NCI-H2081 treated with DMSO at 0.1 percent for 48 hours (cell line): ENCODE results near the gene PEX7.
A peak's percentile ranks its signal among the peaks of the same experiment; 100 is the strongest.
"Not testable (repeated sequence)": the region's sequence is repeated elsewhere in the genome, so short reads cannot be mapped to it uniquely, and the experiment has no call there.

Source experiments
- DNase-seq: peaks from one replicate; lab custom pipeline; 2025; lab: John Stamatoyannopoulos, UW

PEX7 gene

DNA sequence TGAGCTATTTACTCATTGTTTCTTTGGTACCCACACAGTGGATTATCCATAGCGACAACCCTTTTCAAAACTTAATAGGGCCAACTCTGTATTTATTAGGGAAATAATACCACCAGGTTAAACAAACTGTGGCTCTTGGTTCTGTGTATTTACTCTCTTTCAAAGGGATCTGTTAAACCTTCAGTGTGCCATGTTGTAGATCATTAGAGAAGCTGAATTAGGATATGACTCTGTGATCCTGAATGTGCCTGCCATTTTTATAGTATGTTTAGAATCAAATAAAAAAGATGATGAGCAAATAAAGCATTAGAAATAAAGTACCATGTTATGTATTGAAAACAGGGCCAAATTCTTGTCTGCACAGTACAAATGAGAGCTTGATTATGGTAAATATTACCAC, 74.7 kb downstream of the PEX7 start:
- peak; percentile 8 for DNase-seq

DNA sequence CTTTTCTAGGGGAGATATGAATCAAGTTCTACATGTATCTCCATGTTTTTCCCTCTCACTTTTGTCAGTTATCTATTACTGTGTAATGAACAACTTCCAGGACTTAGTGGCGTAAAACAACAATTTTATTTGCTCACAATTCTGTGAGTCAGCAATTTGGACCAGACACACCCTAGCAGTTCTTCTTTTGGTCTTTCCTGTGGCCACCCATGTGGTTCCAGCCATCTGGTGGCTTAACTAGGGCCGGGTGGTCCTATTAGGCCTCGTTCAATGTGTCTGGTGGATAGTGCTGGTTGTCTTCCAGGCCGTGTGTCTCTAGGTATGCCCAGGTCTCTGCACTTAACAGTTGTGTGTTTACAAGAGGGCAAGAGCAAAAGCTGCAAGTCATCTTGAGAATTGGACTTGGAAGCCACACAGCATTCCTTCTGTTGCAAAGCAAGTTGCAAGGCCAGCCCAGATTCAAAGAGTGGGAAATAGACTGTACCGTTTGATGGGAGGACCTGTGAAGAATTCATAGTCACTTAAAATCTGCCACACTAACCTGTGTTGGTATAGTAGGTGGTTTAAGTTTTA, 78.9 kb downstream of the PEX7 start:
- DNase-seq, result no peak

DNA sequence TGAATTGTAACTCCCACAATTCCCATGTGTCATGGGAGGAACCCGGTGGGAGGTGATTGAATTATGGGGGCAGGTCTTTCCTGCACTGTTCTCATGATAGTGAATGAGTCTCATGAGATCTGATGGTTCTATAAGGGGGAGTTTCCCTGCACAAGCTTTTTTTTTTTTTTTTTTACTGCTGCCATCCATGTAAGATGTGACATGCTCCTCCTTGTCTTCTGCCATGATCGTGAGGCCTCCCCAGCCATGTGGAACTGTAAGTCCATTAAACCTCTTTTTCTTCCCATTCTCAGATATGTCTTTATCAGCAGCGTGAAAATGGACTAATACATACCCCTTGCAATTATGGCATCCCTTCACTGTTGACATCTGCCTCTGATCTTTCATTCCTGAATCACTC, 82.1 kb downstream of the PEX7 start:
- not testable (repeated sequence) for DNase-seq

DNA sequence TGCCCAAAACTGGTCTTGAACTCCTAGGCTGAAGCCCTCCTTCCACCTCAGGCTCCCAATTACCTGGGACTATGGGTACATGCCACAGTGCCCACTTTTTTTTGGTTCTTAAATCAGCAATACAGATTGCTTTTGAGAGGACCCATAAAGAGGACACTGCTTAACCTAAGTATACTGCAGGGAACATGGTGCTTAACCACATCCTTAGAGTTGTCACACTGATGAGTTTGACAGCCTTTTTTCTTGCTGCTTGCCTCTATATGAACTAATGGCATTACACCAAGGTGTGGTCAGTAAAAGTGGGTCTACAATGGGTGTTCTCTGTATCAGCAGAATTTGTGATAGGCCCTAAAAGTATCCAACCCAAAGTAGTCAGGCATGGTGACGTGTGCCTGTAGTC, 92.6 kb downstream of the PEX7 start:
- no peak for DNase-seq

DNA sequence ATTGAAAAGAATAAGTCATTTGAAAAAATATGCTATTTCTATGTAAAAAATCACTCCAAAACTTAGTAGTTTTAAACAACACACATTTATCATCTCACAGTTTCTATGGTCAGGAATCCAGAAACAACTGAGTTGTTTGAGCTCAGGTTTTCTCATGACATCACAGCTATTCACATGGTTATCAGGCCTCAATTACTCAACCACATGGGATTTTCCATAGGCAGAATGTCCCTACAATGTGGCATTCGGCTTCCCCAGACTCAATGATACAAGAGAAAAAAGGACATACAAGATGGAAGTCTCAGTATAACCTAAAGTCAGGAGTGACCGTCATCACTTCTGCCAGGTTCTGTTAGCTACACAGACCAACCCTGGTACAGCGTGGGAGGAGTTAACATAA, 96.3 kb downstream of the PEX7 start:
- DNase-seq, result no peak

DNA sequence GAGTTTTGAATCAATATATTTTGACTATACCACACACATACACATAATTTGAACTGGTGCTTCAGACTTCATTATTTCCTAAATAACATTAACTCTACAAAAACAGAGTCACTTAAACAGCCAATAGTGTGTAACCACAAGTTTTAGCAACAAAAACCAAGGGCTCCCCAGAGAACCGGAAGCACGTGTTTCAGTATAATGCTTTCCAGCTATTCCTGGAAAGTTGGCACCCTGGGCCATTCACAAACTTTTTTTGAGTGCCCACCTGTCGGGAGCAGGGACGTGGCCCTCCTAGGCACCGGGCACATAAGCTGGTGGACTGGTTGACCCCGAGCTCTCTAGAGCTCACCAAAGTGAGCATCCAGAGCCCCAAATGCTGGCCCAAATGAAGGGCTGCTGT, 97.8 kb downstream of the PEX7 start:
- DNase-seq, result no peak

DNA sequence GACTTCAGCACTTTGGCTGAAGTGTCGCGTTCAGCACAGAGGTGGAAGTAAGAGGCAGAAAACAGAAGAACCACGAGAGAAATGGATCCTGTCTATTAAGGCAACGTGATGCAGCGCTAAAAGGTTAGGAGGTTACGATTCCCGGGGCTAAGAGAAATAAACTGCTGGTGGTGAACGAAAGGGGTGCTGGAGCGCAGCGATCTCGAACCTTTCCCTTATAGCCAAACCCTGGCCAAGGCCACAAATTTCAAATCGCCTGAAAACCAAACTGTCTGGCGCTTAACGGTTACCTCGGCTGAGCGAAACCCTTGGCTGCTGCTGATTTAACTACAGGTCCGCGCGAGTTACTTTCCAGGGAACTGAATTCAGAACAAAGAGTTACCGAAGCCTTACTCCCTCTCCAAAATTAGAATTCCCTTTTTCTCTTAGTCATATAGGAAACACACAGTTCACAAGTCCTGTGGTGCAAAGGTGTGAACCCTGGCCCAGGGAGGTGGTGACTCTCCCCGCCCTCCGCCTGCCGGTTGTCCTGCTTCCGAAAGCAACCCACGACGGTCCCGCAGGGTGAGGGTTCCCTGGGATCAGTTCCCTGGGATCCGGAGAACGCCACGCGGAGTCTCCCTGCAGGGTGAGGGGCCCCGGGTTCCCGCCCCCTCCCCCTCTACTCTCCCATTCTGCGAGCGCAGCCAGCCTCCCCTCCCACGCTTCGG, 98.4 kb downstream of the PEX7 start:
- DNase-seq, result no peak

DNA sequence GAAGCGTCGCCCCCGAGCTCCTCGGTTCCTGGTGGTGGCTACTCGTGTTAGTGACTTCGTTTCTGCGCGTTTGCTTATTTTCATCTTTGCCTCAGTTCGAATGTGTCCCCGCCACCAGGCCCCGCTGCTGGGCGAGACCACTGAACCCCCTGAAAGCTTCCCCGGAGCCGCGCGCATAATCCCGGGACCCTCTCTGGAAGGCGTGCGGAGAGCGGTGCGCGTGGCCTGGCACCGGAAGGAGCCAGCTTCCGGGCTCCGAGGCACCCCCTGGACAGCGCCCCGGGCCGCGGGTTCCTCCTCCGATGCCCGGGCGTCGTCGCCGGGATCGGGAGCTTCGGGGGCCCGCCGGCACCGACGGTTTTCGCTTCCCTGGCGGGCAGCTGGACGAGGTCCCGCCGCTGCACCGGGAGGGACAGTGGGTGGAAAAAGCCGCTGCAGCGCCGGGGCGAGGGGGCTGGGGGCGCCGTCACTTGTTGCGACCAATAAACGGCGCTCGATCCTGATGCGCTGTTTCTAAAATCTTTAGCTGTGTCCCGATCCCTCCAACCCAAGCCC, 99.1 kb downstream of the PEX7 start:
- no peak for DNase-seq

DNA sequence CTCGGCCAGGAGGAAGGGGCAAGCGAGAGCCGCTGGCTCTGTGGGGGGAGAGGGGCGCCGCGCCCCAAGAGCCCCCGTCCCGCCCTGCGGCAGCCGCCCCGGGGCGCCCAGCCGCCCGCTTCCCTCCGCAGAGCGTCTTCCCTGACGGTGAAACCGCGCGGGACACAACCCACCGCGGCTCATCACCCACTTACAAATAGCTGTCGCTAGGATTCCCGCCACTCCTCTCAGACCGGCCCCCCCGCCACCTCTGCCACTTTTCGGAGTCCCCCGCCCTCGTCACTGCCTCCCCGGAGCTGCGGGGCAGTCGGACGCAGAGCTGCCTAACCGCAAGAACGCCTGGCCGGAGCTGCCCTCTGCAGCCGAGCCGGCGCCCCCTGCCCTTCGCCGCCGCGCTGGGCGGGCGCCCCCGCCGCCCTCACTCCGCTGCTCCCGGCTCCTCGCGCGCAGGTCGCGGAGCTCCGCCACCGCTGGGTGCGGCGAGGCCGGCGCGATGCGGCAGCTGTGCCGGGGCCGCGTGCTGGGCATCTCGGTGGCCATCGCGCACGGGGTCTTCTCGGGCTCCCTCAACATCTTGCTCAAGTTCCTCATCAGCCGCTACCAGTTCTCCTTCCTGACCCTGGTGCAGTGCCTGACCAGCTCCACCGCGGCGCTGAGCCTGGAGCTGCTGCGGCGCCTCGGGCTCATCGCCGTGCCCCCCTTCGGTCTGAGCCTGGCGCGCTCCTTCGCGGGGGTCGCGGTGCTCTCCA, 99.7 kb downstream of the PEX7 start, which contains the start of gene SLC35D3:
Gene SLC35D3, plus strand, starts transcription at position 366 of the 749 bp plus-strand sequence. Its CDS starts 128 bp downstream, at position 494.
- no peak for DNase-seq

DNA sequence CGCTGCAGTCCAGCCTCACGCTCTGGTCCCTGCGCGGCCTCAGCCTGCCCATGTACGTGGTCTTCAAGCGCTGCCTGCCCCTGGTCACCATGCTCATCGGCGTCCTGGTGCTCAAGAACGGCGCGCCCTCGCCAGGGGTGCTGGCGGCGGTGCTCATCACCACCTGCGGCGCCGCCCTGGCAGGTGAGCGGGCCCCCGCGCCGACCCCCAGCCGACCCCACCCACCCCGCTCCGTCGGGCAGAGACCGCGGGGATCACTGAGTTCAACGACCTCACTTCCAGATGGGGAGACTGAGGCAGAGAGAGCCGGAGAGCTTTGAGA, 100.3 kb downstream of the PEX7 start:
- no peak for DNase-seq

DNA sequence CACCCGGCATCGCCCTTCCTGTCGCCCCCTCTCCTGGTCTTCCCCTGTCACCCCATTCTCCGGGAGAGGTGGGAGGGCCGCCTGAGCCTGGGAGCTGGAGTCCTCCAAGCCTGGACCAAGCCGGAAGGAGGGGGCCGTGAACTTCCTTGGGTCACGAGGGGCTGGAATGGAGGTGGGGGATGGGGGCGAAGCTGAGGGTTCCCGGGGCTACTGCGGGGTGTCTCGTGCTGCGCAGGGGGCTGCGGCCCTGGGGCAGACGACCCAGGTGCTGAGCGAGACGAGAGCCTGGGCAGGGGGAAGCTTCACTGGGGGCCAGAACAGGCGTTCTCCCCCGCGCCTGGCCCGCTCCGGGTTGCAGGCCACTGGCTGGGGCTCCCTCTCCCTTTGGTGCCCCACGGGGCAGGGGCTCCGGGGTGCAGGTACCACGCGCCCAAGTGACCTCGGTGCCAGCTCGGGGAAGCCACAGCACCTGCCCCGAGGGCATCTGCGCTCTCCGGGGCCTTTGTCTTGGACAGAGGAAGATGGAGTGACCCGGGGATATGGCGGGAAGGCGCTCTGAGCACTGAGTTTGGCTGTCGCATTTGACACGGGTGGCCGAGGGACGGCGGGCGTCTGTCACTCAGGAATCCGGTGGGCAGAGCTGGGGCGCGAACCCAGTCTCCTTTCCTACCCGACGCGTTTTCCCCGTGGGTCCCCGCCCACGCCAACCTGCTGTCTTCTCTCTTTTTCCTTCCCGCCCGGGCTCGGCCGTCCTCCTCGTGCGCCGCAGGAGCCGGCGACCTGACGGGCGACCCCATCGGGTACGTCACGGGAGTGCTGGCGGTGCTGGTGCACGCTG, 100.9 kb downstream of the PEX7 start:
- DNase-seq, result no peak

DNA sequence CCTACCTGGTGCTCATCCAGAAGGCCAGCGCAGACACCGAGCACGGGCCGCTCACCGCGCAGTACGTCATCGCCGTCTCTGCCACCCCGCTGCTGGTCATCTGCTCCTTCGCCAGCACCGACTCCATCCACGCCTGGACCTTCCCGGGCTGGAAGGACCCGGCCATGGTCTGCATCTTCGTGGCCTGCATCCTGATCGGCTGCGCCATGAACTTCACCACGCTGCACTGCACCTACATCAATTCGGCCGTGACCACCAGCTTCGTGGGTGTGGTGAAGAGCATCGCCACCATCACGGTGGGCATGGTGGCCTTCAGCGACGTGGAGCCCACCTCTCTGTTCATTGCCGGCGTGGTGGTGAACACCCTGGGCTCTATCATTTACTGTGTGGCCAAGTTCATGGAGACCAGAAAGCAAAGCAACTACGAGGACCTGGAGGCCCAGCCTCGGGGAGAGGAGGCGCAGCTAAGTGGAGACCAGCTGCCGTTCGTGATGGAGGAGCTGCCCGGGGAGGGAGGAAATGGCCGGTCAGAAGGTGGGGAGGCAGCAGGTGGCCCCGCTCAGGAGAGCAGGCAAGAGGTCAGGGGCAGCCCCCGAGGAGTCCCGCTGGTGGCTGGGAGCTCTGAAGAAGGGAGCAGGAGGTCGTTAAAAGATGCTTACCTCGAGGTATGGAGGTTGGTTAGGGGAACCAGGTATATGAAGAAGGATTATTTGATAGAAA, 101.7 kb downstream of the PEX7 start:
- DNase-seq, result no peak

DNA sequence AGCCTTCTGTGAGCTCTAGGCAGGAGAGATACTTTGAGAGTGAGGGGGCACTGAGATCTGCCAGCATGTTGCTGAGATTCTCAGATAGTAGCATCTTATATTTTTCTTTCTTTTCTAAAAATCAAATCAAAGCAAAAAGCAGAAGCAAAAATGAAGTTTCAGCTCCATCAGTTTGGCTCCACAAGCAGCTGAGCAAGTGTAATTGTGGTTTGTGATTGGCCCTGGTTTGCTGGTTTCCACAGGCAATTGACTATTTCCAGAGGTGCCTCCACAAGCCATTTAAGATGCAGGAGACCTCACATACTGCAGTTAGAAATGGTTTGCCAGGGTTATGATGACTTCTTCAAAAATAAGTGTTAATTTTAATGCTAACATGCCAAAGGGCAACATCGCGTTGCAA, 104.0 kb downstream of the PEX7 start:
- no peak for DNase-seq

DNA sequence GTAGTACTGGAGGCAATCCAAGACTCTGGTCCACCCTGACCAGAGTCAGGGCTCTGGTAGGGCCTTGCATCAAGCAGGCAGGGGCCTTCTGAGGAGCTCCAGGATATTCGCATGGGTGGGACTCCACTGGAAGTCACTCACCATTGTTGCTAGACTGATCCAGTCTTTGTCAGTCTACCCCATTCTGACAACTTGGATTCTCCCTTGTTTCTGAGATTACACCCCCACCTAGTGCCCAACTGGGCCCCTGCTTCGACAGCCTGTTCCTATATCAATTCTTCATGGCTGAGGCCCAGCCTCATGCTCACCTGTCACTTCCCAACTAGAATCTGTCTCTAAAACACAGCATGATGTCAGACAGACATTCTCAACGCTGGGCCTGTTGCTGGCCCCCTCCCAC, 104.9 kb downstream of the PEX7 start:
- no peak for DNase-seq

DNA sequence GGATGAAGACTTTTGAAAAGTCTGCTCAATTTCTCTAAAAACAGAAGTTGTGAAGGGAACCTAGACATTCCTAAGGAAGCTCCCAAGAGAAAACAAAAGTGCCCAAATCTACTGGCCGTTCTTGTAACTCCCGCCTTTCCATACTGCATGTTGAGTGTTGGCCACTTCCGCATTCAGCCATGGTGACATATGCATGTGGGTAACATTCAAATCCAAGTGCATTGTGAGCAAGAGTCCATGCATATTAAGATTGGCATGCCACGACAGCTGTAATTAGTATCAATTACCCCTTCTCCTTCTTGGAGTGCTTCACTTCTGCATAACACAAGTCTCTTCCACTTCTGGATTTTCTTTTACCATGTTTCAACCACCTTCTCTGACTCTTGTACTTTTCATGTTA, 108.1 kb downstream of the PEX7 start:
- DNase-seq, result no peak

DNA sequence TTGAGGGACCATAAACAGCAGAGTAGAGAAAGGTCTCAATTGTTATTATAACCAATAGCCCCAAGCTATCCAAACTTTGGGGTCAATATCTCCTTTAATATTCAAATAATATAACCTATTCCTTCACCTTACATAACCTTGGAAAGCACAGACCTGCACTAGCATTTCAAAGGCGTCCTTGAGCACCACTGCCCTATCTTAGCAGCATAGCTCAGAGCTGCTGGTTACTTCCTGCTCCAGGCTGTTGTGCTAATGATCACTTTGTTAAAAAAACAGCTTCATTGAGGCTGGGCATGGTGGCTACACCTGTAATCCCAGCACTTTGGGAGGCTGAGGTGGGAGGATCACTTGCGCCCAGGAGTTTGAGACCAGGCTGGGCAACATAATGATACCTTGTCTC, 110.2 kb downstream of the PEX7 start:
- DNase-seq, result no peak

DNA sequence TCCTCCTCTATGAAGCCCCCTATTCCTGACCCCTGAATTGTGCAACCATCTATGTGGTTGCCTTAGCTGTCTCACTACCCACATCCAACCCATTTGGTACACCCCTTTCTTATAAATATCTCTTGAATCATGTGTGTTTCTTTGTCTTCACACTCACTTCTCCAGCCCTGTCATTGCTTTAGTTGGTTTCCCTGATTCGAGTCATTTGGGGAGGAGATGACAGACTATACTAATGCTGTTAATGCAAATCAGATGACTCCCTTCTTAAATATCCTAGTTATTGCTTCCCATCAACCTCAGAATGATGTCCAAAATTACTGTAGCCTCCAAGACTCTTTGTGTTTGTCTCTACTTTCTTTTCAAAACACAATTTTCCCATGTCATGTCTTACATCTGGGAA, 122.7 kb downstream of the PEX7 start:
- DNase-seq, result no peak

DNA sequence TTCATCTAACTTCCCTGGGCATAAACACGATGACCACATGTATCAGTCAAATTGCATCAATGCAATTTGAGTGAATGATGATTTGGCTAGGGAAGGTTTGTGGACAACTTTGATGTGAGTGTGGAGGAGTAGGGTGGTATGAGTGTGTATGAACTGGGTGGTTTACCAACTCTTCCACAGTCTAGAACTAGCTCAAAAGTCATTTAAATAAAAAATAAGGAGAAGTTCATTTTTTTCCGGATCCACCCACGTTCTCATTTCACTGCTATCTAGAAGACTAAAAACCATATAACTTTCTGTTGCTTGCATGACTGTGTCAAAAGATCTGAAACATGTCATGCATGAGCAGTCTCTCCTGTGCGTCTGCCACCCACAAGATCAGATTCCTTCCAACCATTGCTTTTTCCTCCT, 123.3 kb downstream of the PEX7 start:
- DNase-seq, result no peak

DNA sequence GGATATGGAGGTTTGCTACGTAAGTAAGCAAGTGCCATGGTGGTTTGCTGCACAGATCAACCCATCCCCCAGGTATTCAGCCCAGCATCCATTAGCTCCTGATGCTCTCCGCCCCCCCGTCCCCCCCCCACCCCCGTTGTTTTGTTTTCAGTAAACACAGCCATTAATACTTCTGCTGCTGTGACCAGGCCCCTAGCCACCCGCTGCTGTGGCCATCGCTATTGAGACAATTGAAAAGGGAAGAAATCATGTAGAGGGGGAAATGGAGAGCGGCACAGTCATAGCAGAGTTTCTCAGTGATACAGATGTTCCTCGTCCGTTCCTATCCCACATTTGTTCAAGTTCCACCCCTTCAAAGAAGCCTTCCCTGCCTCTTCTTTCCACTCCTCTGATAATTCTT, 124.6 kb downstream of the PEX7 start:
- DNase-seq, result no peak

DNA sequence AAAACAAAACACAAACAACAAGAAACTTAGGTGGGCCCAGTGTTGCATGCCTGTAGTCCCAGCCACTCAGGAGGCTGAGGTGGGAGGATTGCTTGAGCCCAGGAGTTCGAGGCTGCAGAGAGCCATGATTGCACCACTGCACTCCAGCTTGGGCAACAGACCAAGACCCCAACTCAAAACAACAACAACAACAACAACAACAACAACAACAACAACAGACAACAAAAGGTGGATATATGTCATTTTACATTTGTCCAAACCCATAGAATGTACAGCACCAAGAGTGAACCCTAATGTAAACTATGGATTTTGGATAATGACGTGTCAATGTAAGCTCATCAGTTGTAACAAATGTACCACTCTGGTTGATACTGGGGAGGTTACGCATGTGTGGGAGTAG, 127.6 kb downstream of the PEX7 start:
- not testable (repeated sequence) for DNase-seq

DNA sequence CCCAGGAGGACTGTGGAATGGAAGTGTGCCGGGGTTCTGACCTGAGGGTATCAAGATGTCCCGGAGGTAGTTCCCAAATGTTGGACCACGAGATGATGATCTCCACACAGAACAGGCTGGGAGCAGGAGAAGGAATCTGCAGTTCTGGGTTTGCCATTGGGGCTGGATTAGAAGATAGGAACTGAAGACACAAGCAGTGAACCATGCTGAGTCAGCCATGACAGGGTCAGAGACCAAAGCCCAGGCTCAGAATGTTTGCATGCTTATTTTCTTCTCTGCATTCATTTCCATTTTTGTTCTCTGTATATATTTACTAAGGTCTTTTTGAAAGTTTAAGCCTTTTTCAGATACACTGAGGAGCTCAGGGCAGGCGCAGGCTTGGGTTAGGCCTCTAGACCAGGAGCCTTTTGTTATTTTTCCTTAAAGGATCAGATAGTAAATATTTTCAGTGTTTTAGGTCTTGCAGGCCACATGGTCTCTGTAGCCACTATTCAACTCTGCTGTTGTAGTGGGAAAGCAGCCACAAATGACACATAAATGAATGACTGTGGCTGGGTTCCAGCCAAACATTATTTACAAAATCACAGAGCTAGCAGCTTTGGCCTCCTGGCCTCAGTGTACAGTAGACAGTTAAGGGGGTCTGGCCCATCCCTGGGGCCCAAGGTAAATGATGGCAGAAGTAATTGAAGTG, 128.2 kb downstream of the PEX7 start:
- DNase-seq, result no peak
